Trophoblast cell (in vitro differentiated cells and primary cell): ENCODE data around the gene TRMT6.

Source experiments
- DNase-seq, 2 donors: peaks; one replicate each; pipeline ENCODE4 v3.0.0-alpha.2; 2016
- H2AFZ ChIP-seq: 2 replicates; pipeline ENCODE4 v1.6.1; 2013; ENCODE audit warnings: low read length, moderate library complexity, mild to moderate bottlenecking; ENCODE audit not compliant: insufficient read depth, poor library complexity
- H2AK5ac ChIP-seq: 2 replicates; pipeline ENCODE4 v1.6.1; 2013; ENCODE audit warnings: mild to moderate bottlenecking, low read length
- H2BK120ac ChIP-seq: 2 replicates; pipeline ENCODE4 v1.6.1; 2013; ENCODE audit warnings: low read length, mild to moderate bottlenecking, moderate library complexity; ENCODE audit not compliant: insufficient read depth, poor library complexity
- H2BK12ac ChIP-seq: 2 replicates; pipeline ENCODE4 v1.6.1; 2013; ENCODE audit warnings: mild to moderate bottlenecking, low read length, moderate library complexity
- H2BK5ac ChIP-seq: 2 replicates; pipeline ENCODE4 v1.6.1; 2013; ENCODE audit warnings: low read length, low read depth, moderate library complexity, mild to moderate bottlenecking; ENCODE audit not compliant: poor library complexity
- H3K14ac ChIP-seq: 2 replicates; pipeline ENCODE4 v1.6.1; 2013; ENCODE audit warnings: mild to moderate bottlenecking, low read length
- H3K18ac ChIP-seq: 2 replicates; pipeline ENCODE4 v1.6.1; 2013; ENCODE audit warnings: mild to moderate bottlenecking, low read length
- H3K23ac ChIP-seq: 2 replicates; pipeline ENCODE4 v1.6.1; 2013; ENCODE audit warnings: low read length
- H3K27ac ChIP-seq: 2 replicates; pipeline ENCODE4 v1.5.1; 2013; ENCODE audit warnings: low read depth, mild to moderate bottlenecking, inconsistent platforms, low read length, moderate library complexity
- H3K27me3 ChIP-seq: 2 replicates; pipeline ENCODE4 v1.6.1; 2013; ENCODE audit warnings: inconsistent platforms, mild to moderate bottlenecking, low read length, moderate library complexity; ENCODE audit not compliant: insufficient read depth
- H3K36me3 ChIP-seq, 2 experiments: 1 replicate in 1 of 2; 2 replicates in 1 of 2; pipeline ENCODE4 v1.6.1; 2013; ENCODE audit warnings: low read length in 2 of 2, mild to moderate bottlenecking in 2 of 2, moderate library complexity in 1 of 2; ENCODE audit not compliant: insufficient read depth in 2 of 2, control insufficient read depth in 1 of 2
- H3K4ac ChIP-seq: 2 replicates; pipeline ENCODE4 v1.6.1; 2013; ENCODE audit warnings: low read depth, mild to moderate bottlenecking, low read length, moderate library complexity
- H3K4me1 ChIP-seq, 2 experiments: 1 replicate in 1 of 2; 2 replicates in 1 of 2; pipeline ENCODE4 v1.6.1; 2013; ENCODE audit warnings: low read length in 2 of 2, mild to moderate bottlenecking in 2 of 2, moderate library complexity in 1 of 2; ENCODE audit not compliant: insufficient read depth in 2 of 2, control insufficient read depth in 1 of 2
- H3K4me2 ChIP-seq: 2 replicates; pipeline ENCODE4 v1.6.1; 2013; ENCODE audit warnings: inconsistent platforms, mild to moderate bottlenecking, low read length, moderate library complexity
- H3K4me3 ChIP-seq: 2 replicates; pipeline ENCODE4 v1.5.1; 2013; ENCODE audit warnings: mild to moderate bottlenecking, low read depth, low read length, inconsistent platforms
- H3K79me1 ChIP-seq: one replicate; pipeline ENCODE4 v1.6.1; 2013; ENCODE audit warnings: low read length
- H3K79me2 ChIP-seq: 2 replicates; pipeline ENCODE4 v1.6.1; 2013; ENCODE audit warnings: low read length, mild to moderate bottlenecking; ENCODE audit not compliant: control insufficient read depth, insufficient read depth, poor library complexity
- H3K9ac ChIP-seq: 2 replicates; pipeline ENCODE4 v1.6.1; 2013; ENCODE audit warnings: mild to moderate bottlenecking, low read length
- H3K9me3 ChIP-seq: 2 replicates; pipeline ENCODE4 v1.6.1; 2013; ENCODE audit warnings: low read depth, mild to moderate bottlenecking, control low read depth, inconsistent platforms, low read length; ENCODE audit not compliant: insufficient read depth
- H4K12ac ChIP-seq: 2 replicates; pipeline ENCODE4 v1.6.1; 2013; ENCODE audit warnings: low read depth, mild to moderate bottlenecking, low read length, moderate library complexity
- H4K8ac ChIP-seq: 2 replicates; pipeline ENCODE4 v1.6.1; 2013; ENCODE audit warnings: low read depth, mild to moderate bottlenecking, low read length, moderate library complexity
- H4K91ac ChIP-seq: one replicate; pipeline ENCODE4 v1.6.1; 2013; ENCODE audit warnings: low read depth, mild to moderate bottlenecking, low read length, moderate library complexity
- WGBS: extraction: QIAGEN DNeasy Blood & Tissue Kit; methylation state at CpG from one replicate; pipeline ENCODE4 v1.1.7; 2013; ENCODE audit warnings: missing lambda C conversion rate; ENCODE audit not compliant: insufficient read length, insufficient coverage; ENCODE audit errors: extremely low coverage; 5-methylcytosine and 5-hydroxymethylcytosine counted together

The TRMT6 gene

GRCh38 chr20:5970381-5970780 is 20.0 kb upstream of the TRMT6 start:
- no peak overlapping the region for H3K4ac ChIP-seq
- H3K14ac ChIP-seq, result no peak overlapping the region
- no peak overlapping the region for H4K12ac ChIP-seq
- H3K79me2 ChIP-seq, result no peaks in the 10 kb centered on the region
- WGBS, result no CpG with 5 or more reads among the region's 2 CpGs
- no peaks in the 10 kb centered on the region for H3K79me1 ChIP-seq
- H3K9me3 ChIP-seq, result no peaks in the 10 kb centered on the region
- no peak overlapping the region for H2BK12ac ChIP-seq
- no peak overlapping the region for H3K4me2 ChIP-seq
- no peak overlapping the region for H3K23ac ChIP-seq
- no peak overlapping the region for H2AFZ ChIP-seq
- H3K18ac ChIP-seq, result no peak overlapping the region
- H3K4me1 ChIP-seq, result peaks cover 0 to 2% of the 10 kb centered on the region in 2 experiments
- no peak overlapping the region for H3K4me3 ChIP-seq
- H3K27ac ChIP-seq, result no peak overlapping the region
- no peak overlapping the region for H2BK120ac ChIP-seq
- no peak overlapping the region for H2AK5ac ChIP-seq
- no peak overlapping the region for H4K8ac ChIP-seq
- no peak overlapping the region for H3K9ac ChIP-seq
- H4K91ac ChIP-seq, result no peak overlapping the region
- no peaks in the 10 kb centered on the region for H3K27me3 ChIP-seq
- no peak overlapping the region for H2BK5ac ChIP-seq
- DNase-seq, result no peak
- H3K36me3 ChIP-seq, result peaks cover 8 to 16% of the 10 kb centered on the region in 2 experiments

DNA sequence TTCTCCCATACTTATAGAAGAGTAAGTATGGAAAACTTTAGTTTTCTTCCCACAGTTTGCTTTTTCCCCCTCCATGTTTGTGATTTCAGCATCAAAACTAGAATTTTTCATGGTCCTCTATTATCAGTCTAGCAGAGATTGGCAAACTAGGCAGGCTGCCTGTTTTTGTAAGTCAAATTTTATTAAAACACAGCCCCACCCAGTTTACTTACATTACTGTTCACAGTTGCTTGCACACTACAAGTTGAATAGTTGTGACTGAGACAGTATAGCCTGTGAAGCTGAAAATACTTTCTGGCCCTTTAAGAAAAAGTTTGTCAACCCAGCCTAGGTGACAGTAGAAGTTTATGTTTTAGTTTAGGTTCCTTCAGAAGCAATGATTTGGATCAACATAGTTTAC is 19.6 kb upstream of the TRMT6 start:
- H3K27ac ChIP-seq, result no peak overlapping the region
- no peaks in the 10 kb centered on the region for H3K27me3 ChIP-seq
- H3K79me2 ChIP-seq, result no peaks in the 10 kb centered on the region
- no peak overlapping the region for H4K8ac ChIP-seq
- no peak overlapping the region for H2AFZ ChIP-seq
- DNase-seq, result no peak
- no peak overlapping the region for H4K91ac ChIP-seq
- peaks cover 7 to 17% of the 10 kb centered on the region in 2 experiments for H3K36me3 ChIP-seq
- no peak overlapping the region for H4K12ac ChIP-seq
- no peak overlapping the region for H3K23ac ChIP-seq
- H2BK12ac ChIP-seq, result no peak overlapping the region
- H3K18ac ChIP-seq, result no peak overlapping the region
- H3K4me1 ChIP-seq, result peaks cover 0 to 2% of the 10 kb centered on the region in 2 experiments
- H3K9ac ChIP-seq, result no peak overlapping the region
- H3K4me2 ChIP-seq, result no peak overlapping the region
- no peak overlapping the region for H2BK120ac ChIP-seq
- H3K4me3 ChIP-seq, result no peak overlapping the region
- H3K4ac ChIP-seq, result no peak overlapping the region
- H3K9me3 ChIP-seq, result no peaks in the 10 kb centered on the region
- H3K14ac ChIP-seq, result no peak overlapping the region
- no peak overlapping the region for H2BK5ac ChIP-seq
- no peak overlapping the region for H2AK5ac ChIP-seq
- no peaks in the 10 kb centered on the region for H3K79me1 ChIP-seq

DNA sequence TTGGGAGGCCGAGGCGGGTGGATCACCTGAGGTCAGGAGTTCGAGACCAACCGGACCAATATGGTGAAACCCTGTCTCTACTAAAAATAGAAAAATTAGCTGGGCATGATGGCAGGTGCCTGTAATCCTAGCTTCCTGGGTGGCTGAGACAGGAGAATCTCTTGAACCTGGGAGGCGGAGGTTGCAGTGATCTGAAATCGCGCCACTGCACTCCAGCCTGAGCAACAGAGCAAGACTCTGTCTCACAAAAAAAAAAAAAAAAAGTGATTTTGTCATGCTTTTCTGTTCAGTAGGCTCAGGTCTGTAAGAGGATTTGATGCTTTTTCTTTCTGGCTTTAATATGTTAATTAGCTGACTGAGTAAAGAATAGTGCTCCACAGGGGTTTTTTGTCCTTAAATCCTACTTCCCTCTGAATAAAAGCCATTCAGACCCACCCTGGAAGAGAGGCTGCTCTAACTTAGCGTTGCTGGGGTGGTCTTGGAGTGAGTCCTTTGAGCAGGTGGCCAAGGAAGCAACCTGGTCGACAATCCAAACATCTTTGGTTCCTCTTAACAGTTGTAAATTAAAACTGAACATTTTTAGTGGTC is 19.1 kb upstream of the TRMT6 start:
- Histone ChIP-seq H3K23ac (no peak overlapping the region), H3K4me2 (no peak overlapping the region), H3K36me3 (peaks cover 5 to 16% of the 10 kb centered on the region in 2 experiments), H3K4me3 (no peak overlapping the region), H3K9ac (no peak overlapping the region), H3K79me2 (no peaks in the 10 kb centered on the region), H2AFZ (no peak overlapping the region), H3K4me1 (peaks cover 0 to 2% of the 10 kb centered on the region in 2 experiments), H3K4ac (no peak overlapping the region), H2BK120ac (no peak overlapping the region), H2AK5ac (no peak overlapping the region), H2BK5ac (no peak overlapping the region), H3K27me3 (no peaks in the 10 kb centered on the region), H3K18ac (no peak overlapping the region), H2BK12ac (no peak overlapping the region), H4K91ac (no peak overlapping the region), H3K27ac (no peak overlapping the region), H4K12ac (no peak overlapping the region), H3K9me3 (no peaks in the 10 kb centered on the region), H3K79me1 (no peaks in the 10 kb centered on the region), H3K14ac (no peak overlapping the region), H4K8ac (no peak overlapping the region)
- no CpG with 5 or more reads among the region's 9 CpGs for WGBS
- no peak for DNase-seq

GRCh38 chr20:5968462-5968861 is 18.1 kb upstream of the TRMT6 start:
- Histone ChIP-seq H2BK5ac (no peak overlapping the region), H2BK12ac (no peak overlapping the region), H3K79me1 (no peaks in the 10 kb centered on the region), H3K9me3 (no peaks in the 10 kb centered on the region), H3K23ac (no peak overlapping the region), H4K12ac (no peak overlapping the region), H3K4ac (no peak overlapping the region), H3K9ac (no peak overlapping the region), H3K27ac (no peak overlapping the region), H2AFZ (no peak overlapping the region), H3K4me3 (no peak overlapping the region), H2AK5ac (no peak overlapping the region), H3K4me1 (peaks cover 0 to 2% of the 10 kb centered on the region in 2 experiments), H3K14ac (no peak overlapping the region), H3K27me3 (no peaks in the 10 kb centered on the region), H4K91ac (no peak overlapping the region), H3K36me3 (peaks cover 4 to 14% of the 10 kb centered on the region in 2 experiments), H2BK120ac (no peak overlapping the region), H3K18ac (no peak overlapping the region), H3K4me2 (no peak overlapping the region), H4K8ac (no peak overlapping the region), H3K79me2 (no peaks in the 10 kb centered on the region)
- DNase-seq, result no peak
- no CpG with 5 or more reads among the region's 3 CpGs for WGBS
